ENCODE results near the gene BTBD9.

Gene BTBD9

GRCh38 chr6:38518511-38519304, 121.0 kb downstream of the BTBD9 start:
- no peak overlapping the region for H3K4me3 ChIP-seq (replicated peaks; ENCODE audit: low read depth, low read length)
- TF ChIP-seq, protein P1, sequence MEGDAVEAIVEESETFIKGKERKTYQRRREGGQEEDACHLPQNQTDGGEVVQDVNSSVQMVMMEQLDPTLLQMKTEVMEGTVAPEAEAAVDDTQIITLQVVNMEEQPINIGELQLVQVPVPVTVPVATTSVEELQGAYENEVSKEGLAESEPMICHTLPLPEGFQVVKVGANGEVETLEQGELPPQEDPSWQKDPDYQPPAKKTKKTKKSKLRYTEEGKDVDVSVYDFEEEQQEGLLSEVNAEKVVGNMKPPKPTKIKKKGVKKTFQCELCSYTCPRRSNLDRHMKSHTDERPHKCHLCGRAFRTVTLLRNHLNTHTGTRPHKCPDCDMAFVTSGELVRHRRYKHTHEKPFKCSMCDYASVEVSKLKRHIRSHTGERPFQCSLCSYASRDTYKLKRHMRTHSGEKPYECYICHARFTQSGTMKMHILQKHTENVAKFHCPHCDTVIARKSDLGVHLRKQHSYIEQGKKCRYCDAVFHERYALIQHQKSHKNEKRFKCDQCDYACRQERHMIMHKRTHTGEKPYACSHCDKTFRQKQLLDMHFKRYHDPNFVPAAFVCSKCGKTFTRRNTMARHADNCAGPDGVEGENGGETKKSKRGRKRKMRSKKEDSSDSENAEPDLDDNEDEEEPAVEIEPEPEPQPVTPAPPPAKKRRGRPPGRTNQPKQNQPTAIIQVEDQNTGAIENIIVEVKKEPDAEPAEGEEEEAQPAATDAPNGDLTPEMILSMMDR (IDR thresholded peaks at IDR 0.05; ENCODE audit: low read depth, low read length, missing control alignments), result no peak
- DNase-seq (ENCODE audit: extremely low read depth, low read depth), result no peak

GRCh38 chr6:38517005-38517404, 122.7 kb downstream of the BTBD9 start:
- no peak for DNase-seq (ENCODE audit: extremely low read depth, low read depth)
- no peak overlapping the region for H3K4me3 ChIP-seq (replicated peaks; ENCODE audit: low read depth, low read length)
- TF ChIP-seq, protein P1 (IDR thresholded peaks at IDR 0.05; ENCODE audit: low read depth, low read length, missing control alignments), result no peak

DNA sequence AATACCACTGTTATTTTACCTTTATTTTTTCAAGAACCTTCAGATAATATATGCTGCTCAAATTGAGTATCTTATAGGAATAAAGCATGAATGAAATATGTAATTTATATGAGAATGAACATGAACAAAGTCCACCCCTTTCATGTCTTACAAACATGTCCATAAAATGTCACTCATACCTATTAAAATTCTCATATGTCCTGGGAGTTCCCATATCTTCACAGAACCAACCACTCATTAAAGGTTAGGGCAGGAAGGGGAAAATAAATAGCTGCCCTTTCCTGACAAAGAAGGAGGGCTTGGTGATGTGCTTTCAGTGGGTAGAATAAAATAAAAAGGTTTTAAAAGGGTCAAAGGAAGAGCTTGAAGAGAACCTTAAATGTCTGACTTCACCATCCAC, 125.3 kb downstream of the BTBD9 start:
- TF ChIP-seq, protein P1 (IDR thresholded peaks at IDR 0.05; ENCODE audit: low read depth, low read length, missing control alignments), result no peak
- DNase-seq (ENCODE audit: extremely low read depth, low read depth), result no peak

DNA sequence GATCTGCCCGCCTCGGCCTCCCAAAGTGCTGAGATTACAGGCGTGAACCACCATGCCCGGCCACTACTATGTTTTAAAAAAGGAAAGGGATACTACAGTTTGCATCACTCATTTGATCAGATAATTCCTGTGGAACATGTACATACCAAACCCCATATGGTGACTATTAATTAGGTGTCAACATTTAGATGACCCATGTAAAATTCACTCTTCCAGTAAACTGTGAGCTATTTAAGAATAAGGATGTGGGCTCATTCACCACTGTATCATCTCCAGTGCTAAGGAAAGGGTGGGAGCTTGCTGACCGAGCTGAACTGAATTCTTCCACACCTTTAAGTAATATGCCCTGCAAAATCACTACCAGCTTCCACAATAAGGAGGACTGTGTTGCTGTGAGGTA, 127.5 kb downstream of the BTBD9 start:
- no peak overlapping the region for H3K4me3 ChIP-seq (replicated peaks; ENCODE audit: low read depth, low read length)
- TF ChIP-seq, protein P1 (IDR thresholded peaks at IDR 0.05; ENCODE audit: low read depth, low read length, missing control alignments), result no peak
- no peak for DNase-seq (ENCODE audit: extremely low read depth, low read depth)

More for the DNA sequence above, 125.3 kb downstream of the BTBD9 start:
- no peak overlapping the region for H3K4me3 ChIP-seq (replicated peaks; ENCODE audit: low read depth, low read length)

DNA sequence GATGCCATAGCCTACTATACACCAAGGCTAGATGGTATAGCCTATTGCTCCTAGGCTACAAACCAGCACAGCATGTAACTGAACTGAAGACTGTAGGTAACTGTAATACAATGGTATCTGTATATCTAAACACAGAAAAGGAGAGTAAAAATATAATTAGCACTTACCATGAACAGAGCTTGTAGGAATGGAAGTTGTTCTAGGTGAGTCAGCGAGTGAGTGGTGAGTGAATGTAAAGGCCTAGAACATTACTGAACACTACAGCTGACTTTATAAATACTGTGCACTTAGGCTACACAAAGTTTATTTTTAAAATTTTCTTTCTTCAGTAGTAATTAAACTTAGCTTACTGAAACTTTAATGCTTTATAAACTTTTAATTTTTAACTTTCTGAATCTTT, 129.5 kb downstream of the BTBD9 start:
- no peak overlapping the region for H3K4me3 ChIP-seq (replicated peaks; ENCODE audit: low read depth, low read length)
- no peak for DNase-seq (ENCODE audit: extremely low read depth, low read depth)
- TF ChIP-seq, protein P1 (IDR thresholded peaks at IDR 0.05; ENCODE audit: low read depth, low read length, missing control alignments), result no peak

GRCh38 chr6:38509713-38510112, 130.0 kb downstream of the BTBD9 start:
- TF ChIP-seq, protein P1 (IDR thresholded peaks at IDR 0.05; ENCODE audit: low read depth, low read length, missing control alignments), result no peak
- H3K4me3 ChIP-seq (replicated peaks; ENCODE audit: low read depth, low read length), result no peak overlapping the region
- peak; percentile 19 for DNase-seq (ENCODE audit: extremely low read depth, low read depth)

Data from HFF-Myc (cell line).